ENCODE data around the gene LAMC2.

The LAMC2 gene

GRCh38 chr1:183194527-183195141 lies 8.6 kb downstream of the LAMC2 start:
- Histone ChIP-seq H3K4me3 (ENCODE audit: low read depth, low read length) (no peak overlapping the region), H3K27ac (ENCODE audit: low read depth, low read length) (no peak overlapping the region), H3K36me3 (ENCODE audit: control insufficient read depth, insufficient read depth, low read length) (no peaks in the 10 kb centered on the region), H3K9ac (ENCODE audit: low read length) (no peak overlapping the region), H3K27me3 (ENCODE audit: control insufficient read depth, insufficient read depth, low read length) (no peaks in the 10 kb centered on the region), H3K9me3 (ENCODE audit: control insufficient read depth, insufficient read depth, low read depth, low read length) (no peaks in the 10 kb centered on the region), H3K4me1 (ENCODE audit: control insufficient read depth, insufficient read depth, low read length) (peaks cover 22% of the 10 kb centered on the region)

- Histone ChIP-seq H3K4me3 (ENCODE audit: low read depth, low read length) (no peak overlapping the region), H3K36me3 (ENCODE audit: control insufficient read depth, insufficient read depth, low read length) (no peaks in the 10 kb centered on the region), H3K27ac (ENCODE audit: low read depth, low read length) (no peak overlapping the region), H3K4me1 (ENCODE audit: control insufficient read depth, insufficient read depth, low read length) (peaks cover 22% of the 10 kb centered on the region), H3K9me3 (ENCODE audit: control insufficient read depth, insufficient read depth, low read depth, low read length) (no peaks in the 10 kb centered on the region), H3K9ac (ENCODE audit: low read length) (no peak overlapping the region), H3K27me3 (ENCODE audit: control insufficient read depth, insufficient read depth, low read length) (no peaks in the 10 kb centered on the region)
These were observed 9.1 kb downstream of the LAMC2 start for GRCh38 chr1:183195142-183195574.

- no peaks in the 10 kb centered on the region for H3K36me3 ChIP-seq (ENCODE audit: control insufficient read depth, insufficient read depth, low read length)
- H3K27ac ChIP-seq (ENCODE audit: low read depth, low read length) = no peak overlapping the region
- no peak overlapping the region for H3K9ac ChIP-seq (ENCODE audit: low read length)
- H3K4me3 ChIP-seq (ENCODE audit: low read depth, low read length) = no peak overlapping the region
- peaks cover 22% of the 10 kb centered on the region for H3K4me1 ChIP-seq (ENCODE audit: control insufficient read depth, insufficient read depth, low read length)
- no peaks in the 10 kb centered on the region for H3K27me3 ChIP-seq (ENCODE audit: control insufficient read depth, insufficient read depth, low read length)
- no peaks in the 10 kb centered on the region for H3K9me3 ChIP-seq (ENCODE audit: control insufficient read depth, insufficient read depth, low read depth, low read length)
These were observed 11.7 kb downstream of the LAMC2 start for GRCh38 chr1:183197762-183198161.

GRCh38 chr1:183198463-183198862 lies 12.4 kb downstream of the LAMC2 start:
- no peaks in the 10 kb centered on the region for H3K9me3 ChIP-seq (ENCODE audit: control insufficient read depth, insufficient read depth, low read depth, low read length)
- no peak overlapping the region for H3K27ac ChIP-seq (ENCODE audit: low read depth, low read length)
- no peaks in the 10 kb centered on the region for H3K27me3 ChIP-seq (ENCODE audit: control insufficient read depth, insufficient read depth, low read length)
- H3K36me3 ChIP-seq (ENCODE audit: control insufficient read depth, insufficient read depth, low read length) = no peaks in the 10 kb centered on the region
- H3K9ac ChIP-seq (ENCODE audit: low read length) = no peak overlapping the region
- peaks cover 18% of the 10 kb centered on the region for H3K4me1 ChIP-seq (ENCODE audit: control insufficient read depth, insufficient read depth, low read length)
- H3K4me3 ChIP-seq (ENCODE audit: low read depth, low read length) = no peak overlapping the region

GRCh38 chr1:183199304-183199703 lies 13.2 kb downstream of the LAMC2 start:
- no peaks in the 10 kb centered on the region for H3K36me3 ChIP-seq (ENCODE audit: control insufficient read depth, insufficient read depth, low read length)
- no peaks in the 10 kb centered on the region for H3K9me3 ChIP-seq (ENCODE audit: control insufficient read depth, insufficient read depth, low read depth, low read length)
- no peak overlapping the region for H3K4me3 ChIP-seq (ENCODE audit: low read depth, low read length)
- H3K27me3 ChIP-seq (ENCODE audit: control insufficient read depth, insufficient read depth, low read length) = no peaks in the 10 kb centered on the region
- no peak overlapping the region for H3K9ac ChIP-seq (ENCODE audit: low read length)
- peaks cover 19% of the 10 kb centered on the region for H3K4me1 ChIP-seq (ENCODE audit: control insufficient read depth, insufficient read depth, low read length)
- H3K27ac ChIP-seq (ENCODE audit: low read depth, low read length) = no peak overlapping the region

GRCh38 chr1:183200451-183200850 lies 14.4 kb downstream of the LAMC2 start:
- Histone ChIP-seq H3K4me1 (ENCODE audit: control insufficient read depth, insufficient read depth, low read length) (peaks cover 8% of the 10 kb centered on the region), H3K27me3 (ENCODE audit: control insufficient read depth, insufficient read depth, low read length) (no peaks in the 10 kb centered on the region), H3K27ac (ENCODE audit: low read depth, low read length) (no peak overlapping the region), H3K9ac (ENCODE audit: low read length) (no peak overlapping the region), H3K4me3 (ENCODE audit: low read depth, low read length) (no peak overlapping the region), H3K9me3 (ENCODE audit: control insufficient read depth, insufficient read depth, low read depth, low read length) (no peaks in the 10 kb centered on the region), H3K36me3 (ENCODE audit: control insufficient read depth, insufficient read depth, low read length) (no peaks in the 10 kb centered on the region)

GRCh38 chr1:183203094-183203493 lies 17.0 kb downstream of the LAMC2 start:
- no peaks in the 10 kb centered on the region for H3K27me3 ChIP-seq (ENCODE audit: control insufficient read depth, insufficient read depth, low read length)
- H3K9me3 ChIP-seq (ENCODE audit: control insufficient read depth, insufficient read depth, low read depth, low read length) = no peaks in the 10 kb centered on the region
- peaks cover 5% of the 10 kb centered on the region; the same call in 1 of the 2 replicates for H3K4me1 ChIP-seq (ENCODE audit: control insufficient read depth, insufficient read depth, low read length)
- H3K36me3 ChIP-seq (ENCODE audit: control insufficient read depth, insufficient read depth, low read length) = no peaks in the 10 kb centered on the region
- no peak overlapping the region for H3K4me3 ChIP-seq (ENCODE audit: low read depth, low read length)
- no peak overlapping the region for H3K9ac ChIP-seq (ENCODE audit: low read length)
- H3K27ac ChIP-seq (ENCODE audit: low read depth, low read length) = no peak overlapping the region

GRCh38 chr1:183205196-183205781 lies 19.2 kb downstream of the LAMC2 start:
- H3K9me3 ChIP-seq (ENCODE audit: control insufficient read depth, insufficient read depth, low read depth, low read length) = no peaks in the 10 kb centered on the region
- H3K36me3 ChIP-seq (ENCODE audit: control insufficient read depth, insufficient read depth, low read length) = no peaks in the 10 kb centered on the region
- no peak overlapping the region for H3K4me3 ChIP-seq (ENCODE audit: low read depth, low read length)
- peaks cover 5% of the 10 kb centered on the region; the same call in 1 of the 2 replicates for H3K4me1 ChIP-seq (ENCODE audit: control insufficient read depth, insufficient read depth, low read length)
- H3K9ac ChIP-seq (ENCODE audit: low read length) = no peak overlapping the region
- H3K27ac ChIP-seq (ENCODE audit: low read depth, low read length) = no peak overlapping the region
- no peaks in the 10 kb centered on the region for H3K27me3 ChIP-seq (ENCODE audit: control insufficient read depth, insufficient read depth, low read length)

GRCh38 chr1:183206538-183207122 lies 20.6 kb downstream of the LAMC2 start:
- no peak overlapping the region for H3K27ac ChIP-seq (ENCODE audit: low read depth, low read length)
- no peaks in the 10 kb centered on the region for H3K27me3 ChIP-seq (ENCODE audit: control insufficient read depth, insufficient read depth, low read length)
- H3K4me3 ChIP-seq (ENCODE audit: low read depth, low read length) = no peak overlapping the region
- no peaks in the 10 kb centered on the region for H3K9me3 ChIP-seq (ENCODE audit: control insufficient read depth, insufficient read depth, low read depth, low read length)
- no peak overlapping the region for H3K9ac ChIP-seq (ENCODE audit: low read length)
- H3K4me1 ChIP-seq (ENCODE audit: control insufficient read depth, insufficient read depth, low read length) = 0 out of 2 replicates have a peak, but pooled peaks cover 5% of the 10 kb centered on the region
- no peaks in the 10 kb centered on the region for H3K36me3 ChIP-seq (ENCODE audit: control insufficient read depth, insufficient read depth, low read length)

- H3K27me3 ChIP-seq (ENCODE audit: control insufficient read depth, insufficient read depth, low read length) = no peaks in the 10 kb centered on the region
- no peaks in the 10 kb centered on the region for H3K9me3 ChIP-seq (ENCODE audit: control insufficient read depth, insufficient read depth, low read depth, low read length)
- H3K4me1 ChIP-seq (ENCODE audit: control insufficient read depth, insufficient read depth, low read length) = no peaks in the 10 kb centered on the region
- no peak overlapping the region for H3K4me3 ChIP-seq (ENCODE audit: low read depth, low read length)
- H3K9ac ChIP-seq (ENCODE audit: low read length) = no peak overlapping the region
- H3K36me3 ChIP-seq (ENCODE audit: control insufficient read depth, insufficient read depth, low read length) = no peaks in the 10 kb centered on the region
- no peak overlapping the region for H3K27ac ChIP-seq (ENCODE audit: low read depth, low read length)
These were observed 23.6 kb downstream of the LAMC2 start for GRCh38 chr1:183209533-183210158.

GRCh38 chr1:183210681-183211080 lies 24.6 kb downstream of the LAMC2 start:
- Histone ChIP-seq H3K9ac (ENCODE audit: low read length) (no peak overlapping the region), H3K4me3 (ENCODE audit: low read depth, low read length) (no peak overlapping the region), H3K4me1 (ENCODE audit: control insufficient read depth, insufficient read depth, low read length) (no peaks in the 10 kb centered on the region), H3K27me3 (ENCODE audit: control insufficient read depth, insufficient read depth, low read length) (no peaks in the 10 kb centered on the region), H3K27ac (ENCODE audit: low read depth, low read length) (no peak overlapping the region), H3K9me3 (ENCODE audit: control insufficient read depth, insufficient read depth, low read depth, low read length) (no peaks in the 10 kb centered on the region), H3K36me3 (ENCODE audit: control insufficient read depth, insufficient read depth, low read length) (no peaks in the 10 kb centered on the region)

Measured in HUES6 (cell line).